Upper lobe of left lung (tissue), 6 donors: ENCODE results near the gene DOCK4. TPM values are rescaled to one million over a fixed set of nuclear protein-coding genes. Genes with fewer than 3 reads are reported as not detected.
A peak's percentile ranks its signal among the peaks of the same experiment; 100 is the strongest.

Experiments used
- ATAC-seq, 2 donors: fragments of 200-7000 bp; cut with Tn5 transposase; one replicate each; pipeline ENCODE4 v1.9.1; 2022; ENCODE audit warnings: mild to moderate bottlenecking in 2 of 2, moderate library complexity in 2 of 2; ENCODE audit not compliant: low FRiP score in 2 of 2
- DNase-seq, 2 donors: peaks; one replicate each; pipeline ENCODE4 v3.0.0-alpha.2; 2019 to 2020
- H3K27ac ChIP-seq, 4 donors: fragments of 200-600 bp; sonication (generic); one replicate each; pipeline ENCODE4 v1.5.1; 2016 to 2019
- H3K27me3 ChIP-seq, 4 donors: fragments of 200-600 bp; sonication (generic); one replicate each; pipeline ENCODE4 v1.5.1; 2017 to 2019
- H3K36me3 ChIP-seq, 4 donors: fragments of 200-600 bp; sonication (generic); one replicate each; pipeline ENCODE4 v1.5.1; 2016 to 2019
- H3K4me1 ChIP-seq, 4 donors: fragments of 200-600 bp; sonication (generic); one replicate each; pipeline ENCODE4 v1.5.1; 2018 to 2019
- H3K4me3 ChIP-seq, 4 donors: fragments of 200-600 bp; sonication (generic); one replicate each; pipeline ENCODE4 v1.5.1; 2017 to 2019; ENCODE audit warnings: mild to moderate bottlenecking in 2 of 4, moderate library complexity in 1 of 4
- H3K9me3 ChIP-seq, 4 donors: fragments of 200-600 bp; sonication (generic); one replicate each; pipeline ENCODE4 v1.5.1; 2018 to 2019
- CTCF ChIP-seq, 6 experiments: fragments of 450-650 bp in 4 of 6; fragments of 200-600 bp in 2 of 6; sonication (generic) in 2 of 6; IDR thresholded peaks; one replicate each; pipeline ENCODE4 v1.5.1; 2016 to 2019; ENCODE audit warnings: antibody characterized with exemption in 6 of 6
- EP300 ChIP-seq, 4 donors: sonication (generic); formaldehyde crosslinking; IDR thresholded peaks; one replicate each; pipeline ENCODE4 v1.5.1; 2017; ENCODE audit warnings: antibody characterized with exemption in 4 of 4, control low read depth in 2 of 4
- POLR2A ChIP-seq, 4 donors: fragments of 450-650 bp; IDR thresholded peaks; one replicate each; pipeline ENCODE4 v1.5.1; 2016 to 2017; ENCODE audit warnings: antibody characterized with exemption in 4 of 4, mild to moderate bottlenecking in 2 of 4
- POLR2AphosphoS5 ChIP-seq, 2 donors: sonication (generic); formaldehyde crosslinking; IDR thresholded peaks; one replicate each; pipeline ENCODE4 v1.5.1; 2017; ENCODE audit warnings: antibody characterized with exemption in 2 of 2
- WGBS, 2 donors: methylation state at CpG; one replicate each; pipeline ENCODE4 v1.1.5; 2017 to 2018; 5-methylcytosine and 5-hydroxymethylcytosine counted together
- total RNA-seq, 6 donors: library from RNA; depleted of rRNA in 4 of 6; stranded (reverse); fragments of >200 nt in 4 of 6; gene quantifications; one replicate each; pipeline versions ENCODE4 v1.1.0 to v1.2.1, GENCODE V29; 2016 to 2021
- donor health status: DM: no; HTN: no; CAD: no; lungs with moderate emphysema.
- donor health status: DM: no; HTN: yes; CAD: no; lungs with severe emphysema.

DOCK4 gene
- total RNA-seq, 6 donors from 2014 or later, result 53.6 to 166 (median 100) TPM

GRCh38 chr7:112120696-112121217, 85.4 kb downstream of the DOCK4 start:
- Histone ChIP-seq H3K4me1 (peaks cover 0 to 16% (median 12%) of the 10 kb centered on the region in 4 donors), H3K27ac (no peak overlapping the region), H3K9me3 (no peaks in the 10 kb centered on the region), H3K4me3 (no peak overlapping the region), H3K36me3 (no peaks in the 10 kb centered on the region), H3K27me3 (no peaks in the 10 kb centered on the region)
- DNase-seq (no peak), ATAC-seq (no peak)
- WGBS, 2 donors, result 80 to 83% methylated on average over 1 of the region's 1 CpG
- TF ChIP-seq POLR2AphosphoS5 (IDR thresholded peaks at IDR 0.05), result no peak
- no peak for TF ChIP-seq EP300 (IDR thresholded peaks at IDR 0.05)
- no peak for TF ChIP-seq CTCF (IDR thresholded peaks at IDR 0.05)
- TF ChIP-seq POLR2A (IDR thresholded peaks at IDR 0.05), result no peak

- TF ChIP-seq CTCF (IDR thresholded peaks at IDR 0.05), result no peak
- no peak for TF ChIP-seq POLR2A (IDR thresholded peaks at IDR 0.05)
- no peak for TF ChIP-seq EP300 (IDR thresholded peaks at IDR 0.05)
- no peak for TF ChIP-seq POLR2AphosphoS5 (IDR thresholded peaks at IDR 0.05)
- H3K27me3 ChIP-seq, result no peaks in the 10 kb centered on the region
- no peak overlapping the region for H3K4me3 ChIP-seq
- H3K36me3 ChIP-seq, result no peaks in the 10 kb centered on the region
- WGBS, 2 donors, result 84% methylated on average over 9 of the region's 9 CpGs
- H3K27ac ChIP-seq, result peak overlapping the region in 1 of 4 donors; percentile 27
- DNase-seq, result no peak
- no peaks in the 10 kb centered on the region for H3K9me3 ChIP-seq
- peaks cover 1 to 15% (median 12%) of the 10 kb centered on the region in 4 donors for H3K4me1 ChIP-seq
- ATAC-seq, result peak in 1 of 2 donors; percentile 83
These were observed 87.3 kb downstream of the DOCK4 start for GRCh38 chr7:112118581-112119566.

- H3K9me3 ChIP-seq, result no peaks in the 10 kb centered on the region
- no peaks in the 10 kb centered on the region for H3K27me3 ChIP-seq
- TF ChIP-seq EP300 (IDR thresholded peaks at IDR 0.05), result no peak
- no peak for TF ChIP-seq POLR2A (IDR thresholded peaks at IDR 0.05)
- TF ChIP-seq POLR2AphosphoS5 (IDR thresholded peaks at IDR 0.05), result no peak
- TF ChIP-seq CTCF (IDR thresholded peaks at IDR 0.05), result no peak
- ATAC-seq (no peak), DNase-seq (no peak)
- H3K4me1 ChIP-seq, result peaks cover 14 to 28% (median 18%) of the 10 kb centered on the region in 4 donors
- no peaks in the 10 kb centered on the region for H3K36me3 ChIP-seq
- H3K27ac ChIP-seq, result no peak overlapping the region
- 90 to 95% methylated on average over 1 of the region's 1 CpG for WGBS, 2 donors
- no peak overlapping the region for H3K4me3 ChIP-seq
These were observed 89.3 kb downstream of the DOCK4 start for GRCh38 chr7:112116894-112117293.

GRCh38 chr7:112116358-112116757, 89.8 kb downstream of the DOCK4 start:
- no peak for DNase-seq
- Histone ChIP-seq H3K27me3 (no peaks in the 10 kb centered on the region), H3K4me1 (peaks cover 14 to 25% (median 18%) of the 10 kb centered on the region in 4 donors), H3K36me3 (no peaks in the 10 kb centered on the region), H3K4me3 (no peak overlapping the region), H3K9me3 (no peaks in the 10 kb centered on the region), H3K27ac (peak overlapping the region in 1 of 4 donors; percentile 11)
- TF ChIP-seq EP300 (IDR thresholded peaks at IDR 0.05) (no peak), POLR2A (IDR thresholded peaks at IDR 0.05) (no peak), POLR2AphosphoS5 (IDR thresholded peaks at IDR 0.05) (no peak), CTCF (IDR thresholded peaks at IDR 0.05) (no peak)
- 97 to 98% methylated on average over 2 of the region's 2 CpGs for WGBS, 2 donors
- ATAC-seq, result no peak
